GM19351 (cell line): ENCODE measurements around the gene ASTN2.

Experiments
- ATAC-seq: cut with Tn5 transposase; IDR thresholded peaks from one replicate; pipeline ENCODE4 v1.9.1; 2021; ENCODE audit warnings: mild to moderate bottlenecking, moderate library complexity; ENCODE audit not compliant: unreplicated experiment

The ASTN2 gene

DNA sequence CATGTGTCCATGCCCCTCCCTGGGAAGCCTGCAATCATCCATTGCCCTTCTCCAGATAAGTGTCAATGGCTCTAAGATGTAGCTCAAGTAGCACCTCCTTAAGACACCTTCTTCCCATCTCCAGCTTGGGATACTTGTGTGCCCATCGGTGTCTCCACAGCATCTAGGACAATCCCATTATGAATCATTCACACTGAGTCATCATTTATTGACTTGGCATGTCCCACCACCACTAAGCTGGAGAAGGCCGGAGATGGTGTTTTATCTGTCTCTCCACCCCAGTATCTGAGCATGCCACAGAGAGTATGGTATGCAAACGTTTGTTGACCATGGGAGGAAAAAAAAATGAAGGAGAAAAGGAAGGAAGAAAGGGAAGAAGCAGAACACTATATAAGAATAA lies 385.5 kb downstream of the ASTN2 start:
- no peak for ATAC-seq

DNA sequence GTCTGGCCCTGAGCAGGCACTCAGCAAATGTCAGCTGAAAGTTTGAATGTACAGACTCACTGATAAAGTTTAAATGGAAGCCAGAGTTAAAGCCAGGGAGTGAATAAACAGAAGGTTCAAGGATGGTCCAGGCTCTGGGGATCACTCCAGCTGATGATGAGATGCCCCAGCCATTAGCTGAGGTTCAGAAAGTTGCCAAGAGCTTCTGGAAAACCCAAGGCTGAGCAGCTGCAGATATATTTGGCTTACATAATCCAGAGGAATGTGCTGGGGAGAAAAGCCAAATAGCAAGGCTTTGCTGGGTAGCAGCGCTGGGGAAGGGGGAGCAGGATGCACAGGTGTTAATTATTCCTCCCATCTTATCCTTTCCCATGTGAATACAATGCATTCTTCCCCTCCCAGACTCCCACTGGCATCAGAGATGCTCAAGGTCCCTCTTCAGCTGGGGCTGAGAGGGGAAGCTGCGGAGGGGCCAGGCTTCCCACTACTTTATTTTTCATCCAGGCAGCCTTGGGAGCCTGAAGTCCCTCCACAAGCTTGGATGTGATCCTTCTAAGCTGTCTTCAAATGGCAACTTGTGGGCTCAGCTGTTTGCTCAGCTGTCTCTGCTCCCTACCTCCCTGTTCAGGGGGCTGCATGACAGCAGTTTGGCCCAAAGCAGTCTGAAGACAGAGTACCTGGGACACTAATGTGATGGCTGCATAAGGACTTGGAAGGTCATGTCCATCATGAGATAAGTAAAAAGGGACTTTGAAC lies 386.6 kb downstream of the ASTN2 start:
- ATAC-seq: no peak

DNA sequence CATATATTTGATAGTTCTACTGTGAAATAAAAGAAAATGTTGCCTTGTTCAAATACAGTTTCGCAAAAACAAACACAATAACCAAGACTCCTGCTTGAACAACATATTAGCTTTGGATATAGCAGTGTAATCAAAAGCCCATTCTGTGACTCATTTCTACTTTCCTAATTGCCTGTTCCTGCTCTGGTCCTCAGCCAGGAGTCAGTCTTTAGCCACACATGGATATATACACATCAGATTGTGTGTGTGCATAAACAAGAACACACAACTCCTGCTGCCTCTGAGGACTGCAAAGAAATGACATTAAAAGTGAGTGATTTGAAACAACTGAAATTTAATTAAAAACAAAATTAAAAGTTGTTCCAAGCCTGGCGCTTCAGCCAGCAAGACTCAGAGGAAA lies 393.0 kb downstream of the ASTN2 start:
- no peak for ATAC-seq

GRCh38 chr9:117018966-117019617 lies 395.8 kb downstream of the ASTN2 start:
- ATAC-seq: no peak

DNA sequence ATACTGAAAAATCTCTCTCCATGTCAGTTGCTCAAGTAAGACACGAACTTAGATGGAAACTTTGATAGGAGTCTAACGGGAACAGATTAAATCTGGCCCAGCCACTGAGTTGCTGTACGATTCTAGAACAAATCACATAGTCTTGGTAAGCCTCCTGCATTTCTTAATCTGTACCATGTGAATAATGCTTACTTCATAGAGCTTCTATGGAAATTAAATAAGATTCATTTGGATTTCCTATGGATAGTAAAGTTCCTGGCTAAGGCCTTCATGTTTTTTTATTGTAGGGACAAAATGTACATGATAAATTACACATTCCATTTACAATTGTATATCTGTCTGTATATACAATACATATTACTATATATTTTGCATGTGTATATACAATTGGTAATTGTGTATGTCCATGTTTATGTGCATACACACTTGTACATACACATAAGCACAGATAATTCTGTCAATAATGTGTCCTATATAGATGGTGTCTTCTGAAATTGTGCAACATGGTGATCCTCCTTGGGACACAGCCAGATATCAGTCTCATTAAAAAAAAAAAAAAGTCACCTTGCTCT lies 397.4 kb downstream of the ASTN2 start:
- no peak for ATAC-seq

- no peak for ATAC-seq
These were observed 400.8 kb downstream of the ASTN2 start for GRCh38 chr9:117014061-117014460.

DNA sequence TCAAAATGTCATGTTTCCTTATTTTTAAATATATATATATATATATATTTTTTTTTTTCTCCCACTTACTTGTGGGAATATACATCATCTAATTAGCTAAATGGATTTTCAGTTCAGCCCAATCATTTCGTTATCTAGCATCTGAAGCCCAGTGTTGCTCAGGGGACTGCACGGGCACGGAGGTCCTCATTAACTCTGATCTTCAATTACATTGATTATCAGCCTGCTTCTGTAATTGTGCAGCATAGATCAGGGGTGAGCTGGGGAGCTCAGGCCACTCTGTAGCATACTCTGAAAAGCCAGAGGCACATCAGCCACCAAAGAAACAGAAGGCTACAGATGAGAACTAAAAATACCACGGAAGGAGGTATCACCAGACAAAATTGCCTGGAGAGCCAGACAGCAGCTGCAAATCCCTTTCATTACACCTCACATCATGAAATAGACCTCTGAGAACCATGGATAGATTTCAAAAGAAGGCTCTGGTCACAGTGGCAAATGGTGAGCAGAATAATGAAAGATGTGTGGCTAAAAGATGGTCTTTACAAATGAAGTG lies 401.3 kb downstream of the ASTN2 start:
- no peak for ATAC-seq

- ATAC-seq: no peak
These were observed 404.8 kb downstream of the ASTN2 start for GRCh38 chr9:117010061-117010460.

DNA sequence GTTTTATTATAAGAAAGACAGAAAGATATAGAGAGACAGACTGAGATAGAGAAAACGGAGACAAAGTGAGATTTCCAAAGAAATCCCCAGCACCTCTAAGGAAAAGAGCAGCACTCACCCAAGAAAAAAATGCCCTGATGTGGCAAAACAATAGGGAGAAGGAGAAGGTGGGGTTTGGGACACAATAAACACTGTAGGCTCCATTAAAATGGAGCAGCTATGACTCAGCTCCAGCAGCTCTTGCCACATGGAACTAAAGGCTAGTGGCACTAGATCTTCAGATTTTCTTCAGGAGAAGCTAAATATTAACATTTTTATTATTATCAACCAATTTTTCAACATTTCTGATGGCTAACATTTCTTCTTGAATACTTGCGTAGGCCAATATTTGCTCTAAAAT lies 406.0 kb downstream of the ASTN2 start:
- no peak for ATAC-seq

DNA sequence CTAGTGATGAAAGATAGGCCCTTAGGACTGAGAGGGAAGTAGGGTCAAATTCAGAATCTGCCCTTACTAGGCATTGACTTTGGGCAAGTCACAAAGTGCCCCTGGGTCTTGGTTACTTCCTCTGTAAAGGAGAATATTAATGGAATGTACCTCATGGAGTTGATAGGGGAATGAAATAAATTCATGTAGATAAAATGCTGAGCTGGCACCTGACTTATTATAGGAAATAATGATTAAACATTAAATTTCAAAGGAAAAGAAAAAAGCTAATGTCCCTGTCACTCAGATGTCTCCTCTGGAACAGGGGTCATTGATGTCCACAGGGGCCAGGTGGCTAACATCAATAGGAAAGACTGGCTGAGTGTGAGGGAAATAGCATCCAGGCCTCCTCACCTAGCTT lies 406.4 kb downstream of the ASTN2 start:
- no peak for ATAC-seq

GRCh38 chr9:117002686-117003085 lies 412.2 kb downstream of the ASTN2 start:
- no peak for ATAC-seq

GRCh38 chr9:117000834-117001233 lies 414.0 kb downstream of the ASTN2 start:
- no peak for ATAC-seq

- no peak for ATAC-seq
These were observed 414.6 kb downstream of the ASTN2 start for GRCh38 chr9:117000196-117000723.

DNA sequence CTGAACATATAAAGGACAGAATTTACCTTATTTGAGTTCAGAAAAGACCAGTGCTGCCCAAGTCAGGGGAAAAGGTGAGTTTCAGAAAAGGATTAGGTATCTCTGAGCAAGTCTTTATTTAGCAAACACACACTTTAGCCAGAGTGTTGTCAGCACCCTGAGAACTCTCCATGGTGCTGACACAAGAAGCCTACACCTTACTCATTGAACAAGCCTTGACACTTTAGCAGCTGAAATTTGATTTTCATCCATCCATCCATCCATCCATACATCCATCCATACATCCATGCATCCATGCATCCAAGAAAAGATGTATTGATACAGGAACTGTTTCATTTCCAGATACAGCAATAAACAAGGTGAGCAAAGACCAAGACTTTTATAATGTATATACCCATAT lies 416.6 kb downstream of the ASTN2 start:
- no peak for ATAC-seq

DNA sequence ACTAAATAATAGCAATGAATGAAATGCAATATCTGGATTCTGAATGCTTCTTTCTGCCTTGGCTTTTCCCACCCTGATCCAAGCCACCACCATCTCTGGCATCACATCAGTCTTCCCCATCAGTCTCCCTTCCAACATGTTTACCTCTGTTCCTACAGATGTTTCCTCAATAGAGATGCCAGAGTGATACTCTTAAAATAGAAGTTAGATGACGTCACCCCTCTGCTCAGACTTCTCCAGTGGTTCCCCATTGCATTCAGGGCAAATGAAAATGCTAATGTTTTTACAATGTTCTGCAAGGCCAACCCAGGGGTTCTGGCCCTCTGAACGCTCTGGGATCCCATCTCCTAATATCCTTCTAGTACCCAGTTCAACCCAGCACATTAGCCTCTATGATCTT lies 422.0 kb downstream of the ASTN2 start:
- ATAC-seq: no peak

GRCh38 chr9:116991051-116991450 lies 423.8 kb downstream of the ASTN2 start:
- no peak for ATAC-seq

- ATAC-seq: no peak
These were observed 424.3 kb downstream of the ASTN2 start for GRCh38 chr9:116990592-116990991.

DNA sequence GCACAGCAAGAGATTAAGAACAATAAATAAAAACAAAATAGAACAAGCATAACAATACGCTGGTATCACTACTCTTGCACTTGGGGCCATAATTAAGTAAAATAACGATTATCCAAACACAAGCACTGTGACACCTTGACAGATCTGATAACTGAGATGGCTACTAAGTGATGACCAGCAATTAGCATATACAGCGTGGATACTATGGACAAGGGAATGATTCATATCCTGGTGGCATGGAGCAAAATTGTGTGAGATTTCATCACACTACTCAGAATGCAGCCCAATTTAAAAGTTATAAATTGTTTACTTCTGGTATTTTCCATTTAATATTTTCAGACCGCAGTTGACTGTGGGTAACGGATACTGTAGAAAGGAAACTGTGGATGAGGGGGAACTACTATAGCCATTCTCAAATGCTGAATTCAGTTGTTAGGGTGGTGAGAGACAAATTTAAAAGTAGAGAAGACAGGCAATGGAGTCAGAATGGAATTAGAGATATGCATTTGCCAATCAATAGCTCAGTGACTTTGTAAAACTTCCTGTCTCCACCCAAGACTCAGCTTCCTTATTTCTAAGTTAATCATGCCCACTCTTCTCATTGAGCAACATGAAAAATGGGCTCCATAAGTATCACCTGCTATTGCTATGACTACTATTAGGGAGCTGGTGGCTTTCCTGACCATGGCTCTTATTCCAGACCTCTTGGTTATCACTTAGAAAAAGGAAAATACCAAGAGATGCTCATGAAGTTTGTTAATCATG lies 427.0 kb downstream of the ASTN2 start:
- no peak for ATAC-seq

- ATAC-seq: no peak
These were observed 428.8 kb downstream of the ASTN2 start for GRCh38 chr9:116986015-116986414.

DNA sequence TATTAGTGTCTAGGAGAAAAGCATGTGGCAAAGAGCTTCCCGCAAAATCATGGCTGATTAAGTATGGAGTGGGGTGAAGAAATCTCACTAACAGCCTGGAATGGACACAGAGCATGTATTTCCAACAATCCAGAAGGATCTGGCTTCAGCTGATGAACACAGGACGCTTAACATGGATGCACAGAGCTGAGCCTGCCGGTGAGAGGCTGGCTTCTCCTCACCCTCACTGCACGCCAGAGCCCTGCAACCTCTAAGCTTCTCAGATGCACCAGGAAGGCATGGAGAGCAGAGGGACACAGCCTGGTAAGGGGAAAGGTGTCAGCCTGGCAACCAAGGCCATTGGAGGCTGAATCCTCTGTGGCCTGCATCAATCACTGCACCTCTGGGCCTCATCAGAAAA lies 429.3 kb downstream of the ASTN2 start:
- ATAC-seq: no peak

DNA sequence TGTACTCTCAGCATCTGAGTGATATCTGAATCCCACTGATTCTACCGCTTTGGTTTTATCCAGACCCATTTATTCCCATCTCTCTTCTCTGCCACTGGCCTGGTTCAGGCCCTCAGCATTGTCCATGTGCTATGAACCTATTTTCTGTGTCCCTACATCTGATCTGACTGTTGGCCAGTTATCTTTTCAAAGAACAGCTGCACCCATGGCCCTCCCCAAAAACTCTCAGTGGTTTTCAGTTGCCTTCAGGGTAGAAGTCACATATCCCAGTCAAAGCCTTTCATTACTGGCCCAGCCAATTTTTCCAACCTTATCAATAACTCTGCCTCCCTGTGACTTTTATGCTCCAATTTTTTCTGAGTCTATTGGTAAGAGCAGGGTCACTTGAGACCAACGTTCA lies 430.7 kb downstream of the ASTN2 start:
- no peak for ATAC-seq
